PC-9 (cell line): Measurements from ENCODE around the gene ALDH4A1.

Source experiments
- CTCF ChIP-seq: fragments of 200-600 bp; sonication (generic); conservative IDR thresholded peaks from 2 replicates; pipeline ENCODE4 v1.6.1; 2017; ENCODE audit warnings: mixed run types, antibody characterized with exemption, mild to moderate bottlenecking, moderate library complexity
- EZH2 ChIP-seq: fragments of 200-600 bp; sonication (generic); IDR thresholded peaks from 2 replicates; pipeline ENCODE4 v1.8.0; 2017; ENCODE audit warnings: antibody characterized with exemption, low read depth

- no peak for TF ChIP-seq CTCF
- TF ChIP-seq EZH2: no peak
Observed at GRCh38 chr1:18907917-18908845, 5.8 kb upstream of the ALDH4A1 start.
